Thyroid gland (tissue), 4 donors: ENCODE results near the gene ALG12. TPM values are rescaled to one million over a fixed set of nuclear protein-coding genes. Genes with fewer than 3 reads are reported as not detected.

Experiments
- DNase-seq, 2 donors: peaks; one replicate each; pipeline ENCODE4 v3.0.0-alpha.2; 2019
- H3K27ac ChIP-seq, 3 donors: fragments of 200-600 bp; sonication (generic); 1 replicate in 2 of 3; 2 replicates in 1 of 3; pipeline ENCODE4 v1.5.1; 2016 to 2019; ENCODE audit warnings: mild to moderate bottlenecking in 1 of 3, moderate library complexity in 1 of 3
- H3K27me3 ChIP-seq: fragments of 200-600 bp; sonication (generic); one replicate; pipeline ENCODE4 v1.5.1; 2019
- H3K36me3 ChIP-seq, 2 donors: fragments of 200-600 bp; sonication (generic); one replicate each; pipeline ENCODE4 v1.5.1; 2016 to 2019
- H3K4me1 ChIP-seq, 2 donors: fragments of 200-600 bp; sonication (generic); one replicate each; pipeline ENCODE4 v1.5.1; 2017 to 2019
- H3K4me3 ChIP-seq, 3 donors: fragments of 200-600 bp; sonication (generic); replicated peaks in 1 of 3; 1 replicate in 2 of 3; 2 replicates in 1 of 3; pipeline ENCODE4 v1.5.1; 2016; ENCODE audit warnings: mild to moderate bottlenecking in 1 of 3
- H3K9me3 ChIP-seq: fragments of 200-600 bp; sonication (generic); one replicate; pipeline ENCODE4 v1.5.1; 2017
- POLR2A ChIP-seq, 2 donors: fragments of 450-650 bp; IDR thresholded peaks; one replicate each; pipeline ENCODE4 v1.6.1; 2017; ENCODE audit warnings: antibody characterized with exemption in 2 of 2, mild to moderate bottlenecking in 2 of 2, moderate library complexity in 1 of 2
- WGBS, 2 donors: methylation state at CpG; one replicate each; pipeline ENCODE4 v1.1.5; 2017; 5-methylcytosine and 5-hydroxymethylcytosine counted together
- intact Hi-C: fragments of 100-400 bp; cut with DNase I; formaldehyde crosslinking; loops from one replicate; pipeline ENCODE4 v1.15.1; 2023
- total RNA-seq, 4 donors: library from RNA; depleted of rRNA; stranded (reverse); fragments of >200 nt; gene quantifications; one replicate each; pipeline ENCODE4 v1.2.3, GENCODE V29; 2016
- TF ChIP-seq, protein P1 (sequence below), 6 experiments: fragments of 200-600 bp in 3 of 6; fragments of 450-650 bp in 3 of 6; sonication (generic) in 3 of 6; IDR thresholded peaks; one replicate each; pipeline ENCODE4 v1.5.1; 2016 to 2019; ENCODE audit warnings: antibody characterized with exemption in 6 of 6, mild to moderate bottlenecking in 2 of 6, inconsistent platforms in 1 of 6, moderate library complexity in 1 of 6

The ALG12 gene
- total RNA-seq, 4 donors from 2014 or later = 25.5 to 60.5 (median 52.2) TPM

DNA sequence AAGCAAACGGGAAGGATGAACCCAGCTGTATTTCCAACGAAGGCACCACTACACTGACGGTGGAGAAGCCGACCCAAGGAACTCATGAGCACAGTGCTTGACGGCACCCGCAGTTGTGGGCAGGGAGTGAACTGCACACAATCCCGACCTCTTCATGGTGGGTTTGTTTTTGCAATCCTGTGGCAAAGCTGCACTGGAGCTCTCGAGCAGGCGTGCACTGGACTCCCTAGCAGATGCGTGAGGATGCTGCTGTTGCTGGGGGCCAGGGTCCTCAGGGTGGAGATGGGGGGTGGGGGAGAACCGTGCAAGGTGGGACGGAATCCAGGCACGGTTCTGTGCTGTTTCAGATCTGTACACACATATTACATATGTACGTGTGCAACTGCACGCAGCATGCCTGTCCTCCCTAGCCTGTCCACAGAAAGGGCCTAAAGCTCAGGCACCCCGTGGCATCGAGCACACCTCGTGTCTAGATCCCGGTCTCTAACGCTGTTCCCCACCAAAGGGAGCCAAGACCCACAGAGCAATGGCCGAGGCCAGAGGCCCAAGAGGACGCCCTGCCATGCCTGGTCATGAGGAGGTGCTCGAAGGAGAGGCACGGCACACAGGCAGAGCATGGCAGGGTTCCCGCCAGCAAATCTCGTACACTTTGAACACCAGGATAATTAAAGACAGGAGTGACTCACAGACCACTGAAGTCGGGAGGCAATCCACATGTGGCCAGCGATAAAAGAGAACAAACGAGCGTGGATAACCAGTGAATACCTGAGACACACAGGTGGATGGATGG lies 17.6 kb downstream of the ALG12 start:
- intact Hi-C loops = no loop called here
- Histone ChIP-seq H3K4me1 (no peaks in the 10 kb centered on the region), H3K4me3 (no peak overlapping the region), H3K36me3 (peaks cover 22 to 30% of the 10 kb centered on the region in 2 donors), H3K27ac (no peak overlapping the region), H3K9me3 (no peaks in the 10 kb centered on the region), H3K27me3 (no peaks in the 10 kb centered on the region)
- TF ChIP-seq, protein P1, sequence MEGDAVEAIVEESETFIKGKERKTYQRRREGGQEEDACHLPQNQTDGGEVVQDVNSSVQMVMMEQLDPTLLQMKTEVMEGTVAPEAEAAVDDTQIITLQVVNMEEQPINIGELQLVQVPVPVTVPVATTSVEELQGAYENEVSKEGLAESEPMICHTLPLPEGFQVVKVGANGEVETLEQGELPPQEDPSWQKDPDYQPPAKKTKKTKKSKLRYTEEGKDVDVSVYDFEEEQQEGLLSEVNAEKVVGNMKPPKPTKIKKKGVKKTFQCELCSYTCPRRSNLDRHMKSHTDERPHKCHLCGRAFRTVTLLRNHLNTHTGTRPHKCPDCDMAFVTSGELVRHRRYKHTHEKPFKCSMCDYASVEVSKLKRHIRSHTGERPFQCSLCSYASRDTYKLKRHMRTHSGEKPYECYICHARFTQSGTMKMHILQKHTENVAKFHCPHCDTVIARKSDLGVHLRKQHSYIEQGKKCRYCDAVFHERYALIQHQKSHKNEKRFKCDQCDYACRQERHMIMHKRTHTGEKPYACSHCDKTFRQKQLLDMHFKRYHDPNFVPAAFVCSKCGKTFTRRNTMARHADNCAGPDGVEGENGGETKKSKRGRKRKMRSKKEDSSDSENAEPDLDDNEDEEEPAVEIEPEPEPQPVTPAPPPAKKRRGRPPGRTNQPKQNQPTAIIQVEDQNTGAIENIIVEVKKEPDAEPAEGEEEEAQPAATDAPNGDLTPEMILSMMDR (IDR thresholded peaks at IDR 0.05) = no peak
- no peak for TF ChIP-seq POLR2A (IDR thresholded peaks at IDR 0.05)
- WGBS, 2 donors = 90% methylated on average over 27 of the region's 30 CpGs
- DNase-seq = no peak

DNA sequence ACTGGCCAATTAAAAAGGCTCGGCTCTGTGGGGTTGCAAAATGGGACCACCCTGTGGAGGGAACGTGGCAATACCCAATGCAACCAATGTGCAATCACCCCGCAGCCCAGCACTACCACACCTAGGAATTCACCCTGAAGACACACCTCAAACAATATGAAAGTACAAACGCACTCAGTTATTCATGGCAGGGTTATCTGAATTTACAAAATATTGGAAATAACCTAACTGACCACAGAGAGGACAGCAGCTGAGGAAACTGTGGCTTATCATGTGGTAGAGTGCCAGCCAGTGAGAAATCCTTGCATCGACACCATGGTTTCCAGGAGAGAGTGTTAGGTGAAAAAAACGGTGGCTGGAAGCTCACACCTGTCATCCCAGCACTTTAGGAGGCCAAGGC lies 18.7 kb downstream of the ALG12 start:
- TF ChIP-seq, protein P1 (IDR thresholded peaks at IDR 0.05) = no peak
- no peak for TF ChIP-seq POLR2A (IDR thresholded peaks at IDR 0.05)
- H3K4me3 ChIP-seq = no peak overlapping the region
- H3K27me3 ChIP-seq = no peaks in the 10 kb centered on the region
- no peak overlapping the region for H3K27ac ChIP-seq
- no peaks in the 10 kb centered on the region for H3K4me1 ChIP-seq
- 92 to 93% methylated on average over 6 of the region's 6 CpGs for WGBS, 2 donors
- intact Hi-C loops = no loop called here
- no peaks in the 10 kb centered on the region for H3K9me3 ChIP-seq
- H3K36me3 ChIP-seq = peaks cover 22 to 30% of the 10 kb centered on the region in 2 donors
- no peak for DNase-seq

DNA sequence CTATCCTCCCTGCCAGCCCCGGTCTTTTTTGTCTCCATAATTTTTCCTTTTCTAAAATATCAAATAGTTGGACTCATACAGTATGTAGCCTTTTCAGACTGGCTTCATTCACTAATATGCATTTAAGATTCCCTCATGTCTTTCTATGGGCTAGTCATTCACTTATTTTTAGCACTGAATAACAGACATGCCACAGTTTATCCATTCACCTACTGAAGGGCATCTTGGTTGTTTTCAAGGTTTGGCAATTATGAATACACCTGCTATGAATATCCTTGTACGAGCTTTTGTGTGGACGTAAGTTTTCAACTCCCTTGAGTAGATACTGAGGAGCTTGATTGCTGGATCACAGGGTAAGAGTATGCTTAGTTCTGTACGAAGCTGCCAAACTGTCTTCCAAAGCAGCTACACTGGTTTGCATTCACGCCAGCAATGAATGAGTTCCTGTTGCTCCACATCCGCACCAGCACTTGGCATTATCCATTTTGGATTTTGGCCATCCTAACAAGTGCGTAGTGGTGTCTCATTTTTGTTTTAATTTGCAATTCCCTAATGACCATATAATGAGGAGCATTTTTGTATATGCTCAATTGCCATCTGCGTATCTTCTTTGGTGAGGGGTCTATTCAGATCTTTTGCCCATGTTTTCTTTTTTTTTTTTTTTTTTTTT lies 21.1 kb downstream of the ALG12 start:
- TF ChIP-seq POLR2A (IDR thresholded peaks at IDR 0.05) = no peak
- TF ChIP-seq, protein P1 (IDR thresholded peaks at IDR 0.05) = no peak
- no peaks in the 10 kb centered on the region for H3K4me1 ChIP-seq
- H3K27me3 ChIP-seq = no peaks in the 10 kb centered on the region
- no peaks in the 10 kb centered on the region for H3K9me3 ChIP-seq
- WGBS, 2 donors = 97 to 98% methylated on average over 8 of the region's 8 CpGs
- no peak overlapping the region for H3K27ac ChIP-seq
- peaks cover 5 to 12% of the 10 kb centered on the region in 2 donors for H3K36me3 ChIP-seq
- no peak for DNase-seq
- H3K4me3 ChIP-seq = no peak overlapping the region
- intact Hi-C loops = no loop called here

DNA sequence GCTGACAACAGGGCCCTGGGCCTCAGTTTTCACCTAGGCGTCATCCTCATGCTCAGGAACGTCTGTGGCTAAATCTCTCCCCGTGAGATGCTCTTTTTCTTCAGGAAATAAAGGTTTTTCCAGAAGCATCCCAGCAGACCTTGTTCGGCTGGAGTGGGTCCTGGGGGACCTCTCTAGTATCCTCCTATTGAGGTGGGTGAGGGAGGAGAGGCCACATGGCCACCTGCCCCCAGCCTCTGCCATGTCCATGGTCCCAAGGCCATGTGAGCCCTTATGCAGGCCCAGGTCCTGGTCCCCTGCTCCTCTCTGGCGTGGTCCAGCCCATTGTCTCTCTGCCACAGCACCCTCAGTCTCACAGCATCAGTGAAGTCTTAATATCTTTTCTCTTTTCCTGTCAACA lies 22.0 kb downstream of the ALG12 start:
- no peaks in the 10 kb centered on the region for H3K27me3 ChIP-seq
- no peak overlapping the region for H3K27ac ChIP-seq
- no peaks in the 10 kb centered on the region for H3K9me3 ChIP-seq
- H3K36me3 ChIP-seq = peaks cover 3 to 5% of the 10 kb centered on the region in 2 donors
- TF ChIP-seq POLR2A (IDR thresholded peaks at IDR 0.05) = no peak
- TF ChIP-seq, protein P1 (IDR thresholded peaks at IDR 0.05) = no peak
- DNase-seq = no peak
- WGBS, 2 donors = 95 to 99% methylated on average over 5 of the region's 5 CpGs
- H3K4me1 ChIP-seq = no peaks in the 10 kb centered on the region
- intact Hi-C loops = no loop called here
- H3K4me3 ChIP-seq = no peak overlapping the region
